Measurements from ENCODE around the gene MFN2. TPM values are rescaled to one million over a fixed set of nuclear protein-coding genes. Genes with fewer than 3 reads are reported as not detected.

MFN2 gene
- polyA plus RNA-seq, 1 donor from 2014 or later = 64.9 TPM

DNA sequence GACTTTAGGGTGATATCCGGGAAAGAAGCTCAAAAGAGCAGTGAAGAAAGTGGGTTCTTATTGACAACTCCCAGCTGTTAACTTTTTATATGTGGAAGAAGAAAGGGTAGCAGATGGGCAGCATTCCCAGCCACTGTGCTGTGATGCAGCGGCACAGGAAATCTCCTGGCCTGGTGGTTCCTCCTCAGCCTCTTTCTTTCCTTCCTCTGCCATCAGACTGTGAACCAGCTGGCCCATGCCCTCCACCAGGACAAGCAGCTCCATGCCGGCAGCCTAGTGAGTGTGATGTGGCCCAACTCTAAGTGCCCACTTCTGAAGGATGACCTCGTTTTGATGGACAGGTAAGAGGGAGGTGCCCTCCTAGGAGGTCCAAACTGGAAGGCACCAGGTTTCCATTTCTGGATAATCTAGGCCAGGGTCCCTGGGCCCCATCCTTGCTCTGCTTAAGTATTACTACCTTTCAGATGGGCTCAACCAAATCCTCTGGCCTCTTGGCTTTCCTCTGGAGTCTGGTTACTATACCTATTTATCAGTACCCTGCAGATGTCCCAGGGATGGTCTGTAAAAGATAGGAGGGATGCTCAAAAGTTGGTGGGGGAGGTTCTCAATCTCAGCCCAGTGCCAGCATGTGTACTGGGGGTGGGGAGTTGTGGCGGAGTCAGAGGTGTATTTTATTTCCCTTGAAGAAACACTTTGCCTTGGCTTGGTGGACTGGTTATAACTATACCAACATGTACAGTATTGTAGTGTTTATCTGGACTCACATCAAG lies 17.0 kb downstream of the MFN2 start:
- H3K36me3 ChIP-seq (ENCODE audit: insufficient read depth, low read length) = peaks cover 6% of the 10 kb centered on the region
- TF ChIP-seq SMC3 (conservative IDR thresholded peaks at IDR 0.05; ENCODE audit: poor library complexity) (no peak), EZH2 (IDR thresholded peaks at IDR 0.05; ENCODE audit: borderline replicate concordance, insufficient read depth, low read length, poor library complexity, severe bottlenecking) (no peak), RAD21 (conservative IDR thresholded peaks at IDR 0.05) (no peak), TAF1 (IDR thresholded peaks at IDR 0.05; ENCODE audit: low read depth) (no peak), MXI1 (conservative IDR thresholded peaks at IDR 0.05; ENCODE audit: poor library complexity, severe bottlenecking) (no peak), EP300 (conservative IDR thresholded peaks at IDR 0.05; ENCODE audit: poor library complexity, severe bottlenecking) (no peak), POLR2AphosphoS5 (IDR thresholded peaks at IDR 0.05) (no peak)
- TF ChIP-seq, protein P1, sequence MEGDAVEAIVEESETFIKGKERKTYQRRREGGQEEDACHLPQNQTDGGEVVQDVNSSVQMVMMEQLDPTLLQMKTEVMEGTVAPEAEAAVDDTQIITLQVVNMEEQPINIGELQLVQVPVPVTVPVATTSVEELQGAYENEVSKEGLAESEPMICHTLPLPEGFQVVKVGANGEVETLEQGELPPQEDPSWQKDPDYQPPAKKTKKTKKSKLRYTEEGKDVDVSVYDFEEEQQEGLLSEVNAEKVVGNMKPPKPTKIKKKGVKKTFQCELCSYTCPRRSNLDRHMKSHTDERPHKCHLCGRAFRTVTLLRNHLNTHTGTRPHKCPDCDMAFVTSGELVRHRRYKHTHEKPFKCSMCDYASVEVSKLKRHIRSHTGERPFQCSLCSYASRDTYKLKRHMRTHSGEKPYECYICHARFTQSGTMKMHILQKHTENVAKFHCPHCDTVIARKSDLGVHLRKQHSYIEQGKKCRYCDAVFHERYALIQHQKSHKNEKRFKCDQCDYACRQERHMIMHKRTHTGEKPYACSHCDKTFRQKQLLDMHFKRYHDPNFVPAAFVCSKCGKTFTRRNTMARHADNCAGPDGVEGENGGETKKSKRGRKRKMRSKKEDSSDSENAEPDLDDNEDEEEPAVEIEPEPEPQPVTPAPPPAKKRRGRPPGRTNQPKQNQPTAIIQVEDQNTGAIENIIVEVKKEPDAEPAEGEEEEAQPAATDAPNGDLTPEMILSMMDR (IDR thresholded peaks at IDR 0.05; ENCODE audit: poor library complexity, severe bottlenecking) = no peak
- TF ChIP-seq, protein P2, sequence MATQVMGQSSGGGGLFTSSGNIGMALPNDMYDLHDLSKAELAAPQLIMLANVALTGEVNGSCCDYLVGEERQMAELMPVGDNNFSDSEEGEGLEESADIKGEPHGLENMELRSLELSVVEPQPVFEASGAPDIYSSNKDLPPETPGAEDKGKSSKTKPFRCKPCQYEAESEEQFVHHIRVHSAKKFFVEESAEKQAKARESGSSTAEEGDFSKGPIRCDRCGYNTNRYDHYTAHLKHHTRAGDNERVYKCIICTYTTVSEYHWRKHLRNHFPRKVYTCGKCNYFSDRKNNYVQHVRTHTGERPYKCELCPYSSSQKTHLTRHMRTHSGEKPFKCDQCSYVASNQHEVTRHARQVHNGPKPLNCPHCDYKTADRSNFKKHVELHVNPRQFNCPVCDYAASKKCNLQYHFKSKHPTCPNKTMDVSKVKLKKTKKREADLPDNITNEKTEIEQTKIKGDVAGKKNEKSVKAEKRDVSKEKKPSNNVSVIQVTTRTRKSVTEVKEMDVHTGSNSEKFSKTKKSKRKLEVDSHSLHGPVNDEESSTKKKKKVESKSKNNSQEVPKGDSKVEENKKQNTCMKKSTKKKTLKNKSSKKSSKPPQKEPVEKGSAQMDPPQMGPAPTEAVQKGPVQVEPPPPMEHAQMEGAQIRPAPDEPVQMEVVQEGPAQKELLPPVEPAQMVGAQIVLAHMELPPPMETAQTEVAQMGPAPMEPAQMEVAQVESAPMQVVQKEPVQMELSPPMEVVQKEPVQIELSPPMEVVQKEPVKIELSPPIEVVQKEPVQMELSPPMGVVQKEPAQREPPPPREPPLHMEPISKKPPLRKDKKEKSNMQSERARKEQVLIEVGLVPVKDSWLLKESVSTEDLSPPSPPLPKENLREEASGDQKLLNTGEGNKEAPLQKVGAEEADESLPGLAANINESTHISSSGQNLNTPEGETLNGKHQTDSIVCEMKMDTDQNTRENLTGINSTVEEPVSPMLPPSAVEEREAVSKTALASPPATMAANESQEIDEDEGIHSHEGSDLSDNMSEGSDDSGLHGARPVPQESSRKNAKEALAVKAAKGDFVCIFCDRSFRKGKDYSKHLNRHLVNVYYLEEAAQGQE (IDR thresholded peaks at IDR 0.05; ENCODE audit: borderline replicate concordance) = no peak

DNA sequence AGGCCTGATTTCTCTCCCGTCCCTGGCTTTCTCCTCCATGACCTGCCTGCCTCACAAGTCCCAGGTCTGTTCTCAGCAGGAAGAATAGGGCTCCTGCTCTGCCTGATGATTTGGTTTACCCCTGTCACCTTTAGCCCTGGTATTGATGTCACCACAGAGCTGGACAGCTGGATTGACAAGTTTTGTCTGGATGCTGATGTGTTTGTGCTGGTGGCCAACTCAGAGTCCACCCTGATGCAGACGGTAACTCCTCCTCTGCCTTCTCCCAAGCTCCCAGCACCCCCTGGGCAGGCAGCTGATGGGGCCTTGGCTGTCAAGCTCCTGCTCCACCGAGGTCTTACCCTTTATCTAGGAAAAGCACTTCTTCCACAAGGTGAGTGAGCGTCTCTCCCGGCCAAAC lies 18.4 kb downstream of the MFN2 start:
- TF ChIP-seq RAD21 (conservative IDR thresholded peaks at IDR 0.05) (no peak), POLR2AphosphoS5 (IDR thresholded peaks at IDR 0.05) (no peak), MXI1 (conservative IDR thresholded peaks at IDR 0.05; ENCODE audit: poor library complexity, severe bottlenecking) (no peak), TAF1 (IDR thresholded peaks at IDR 0.05; ENCODE audit: low read depth) (no peak), EP300 (conservative IDR thresholded peaks at IDR 0.05; ENCODE audit: poor library complexity, severe bottlenecking) (no peak), EZH2 (IDR thresholded peaks at IDR 0.05; ENCODE audit: borderline replicate concordance, insufficient read depth, low read length, poor library complexity, severe bottlenecking) (no peak)
- TF ChIP-seq, protein P1 (IDR thresholded peaks at IDR 0.05; ENCODE audit: poor library complexity, severe bottlenecking) = no peak
- TF ChIP-seq, protein P2 (IDR thresholded peaks at IDR 0.05; ENCODE audit: borderline replicate concordance) = no peak
- no peak overlapping the region for H3K27ac ChIP-seq (ENCODE audit: low read length)
- H3F3A ChIP-seq (ENCODE audit: insufficient read depth, low read length, poor library complexity, severe bottlenecking) = no peaks in the 10 kb centered on the region
- H3K9me2 ChIP-seq (ENCODE audit: insufficient read depth, low read length) = no peaks in the 10 kb centered on the region
- H3K9ac ChIP-seq (ENCODE audit: low read length) = no peak overlapping the region
- H3K79me2 ChIP-seq (replicated peaks; ENCODE audit: insufficient read depth, low read length) = no peaks in the 10 kb centered on the region
- no peak overlapping the region for H3K4me3 ChIP-seq (ENCODE audit: low read length)
- H2AFZ ChIP-seq (ENCODE audit: low read depth, low read length) = no peak overlapping the region
- no peak overlapping the region for H3K4me2 ChIP-seq (ENCODE audit: low read length)
- no peaks in the 10 kb centered on the region for H3K9me3 ChIP-seq (ENCODE audit: low read length)
- H3K36me3 ChIP-seq (ENCODE audit: insufficient read depth, low read length) = peaks cover 6% of the 10 kb centered on the region
- H3K27me3 ChIP-seq (ENCODE audit: insufficient read depth, low read depth, low read length) = no peaks in the 10 kb centered on the region
- H4K20me1 ChIP-seq (ENCODE audit: insufficient read depth) = no peaks in the 10 kb centered on the region

More for the DNA sequence above, 17.0 kb downstream of the MFN2 start:
- Histone ChIP-seq H4K20me1 (ENCODE audit: insufficient read depth) (no peaks in the 10 kb centered on the region), H3K9me3 (ENCODE audit: low read length) (no peaks in the 10 kb centered on the region), H2AFZ (ENCODE audit: low read depth, low read length) (no peak overlapping the region), H3K9me2 (ENCODE audit: insufficient read depth, low read length) (no peaks in the 10 kb centered on the region), H3K4me3 (ENCODE audit: low read length) (no peak overlapping the region), H3K79me2 (replicated peaks; ENCODE audit: insufficient read depth, low read length) (no peaks in the 10 kb centered on the region), H3K27ac (ENCODE audit: low read length) (no peak overlapping the region), H3F3A (ENCODE audit: insufficient read depth, low read length, poor library complexity, severe bottlenecking) (no peaks in the 10 kb centered on the region), H3K4me2 (ENCODE audit: low read length) (no peak overlapping the region), H3K27me3 (ENCODE audit: insufficient read depth, low read depth, low read length) (no peaks in the 10 kb centered on the region), H3K9ac (ENCODE audit: low read length) (no peak overlapping the region)

All from neural cell (in vitro differentiated cells).